ENCODE data around the gene TNNT3. TPM values are rescaled to one million over a fixed set of nuclear protein-coding genes. Genes with fewer than 3 reads are reported as not detected.

The TNNT3 gene
- total RNA-seq, 2 donors from 2014 or later: not detected

DNA sequence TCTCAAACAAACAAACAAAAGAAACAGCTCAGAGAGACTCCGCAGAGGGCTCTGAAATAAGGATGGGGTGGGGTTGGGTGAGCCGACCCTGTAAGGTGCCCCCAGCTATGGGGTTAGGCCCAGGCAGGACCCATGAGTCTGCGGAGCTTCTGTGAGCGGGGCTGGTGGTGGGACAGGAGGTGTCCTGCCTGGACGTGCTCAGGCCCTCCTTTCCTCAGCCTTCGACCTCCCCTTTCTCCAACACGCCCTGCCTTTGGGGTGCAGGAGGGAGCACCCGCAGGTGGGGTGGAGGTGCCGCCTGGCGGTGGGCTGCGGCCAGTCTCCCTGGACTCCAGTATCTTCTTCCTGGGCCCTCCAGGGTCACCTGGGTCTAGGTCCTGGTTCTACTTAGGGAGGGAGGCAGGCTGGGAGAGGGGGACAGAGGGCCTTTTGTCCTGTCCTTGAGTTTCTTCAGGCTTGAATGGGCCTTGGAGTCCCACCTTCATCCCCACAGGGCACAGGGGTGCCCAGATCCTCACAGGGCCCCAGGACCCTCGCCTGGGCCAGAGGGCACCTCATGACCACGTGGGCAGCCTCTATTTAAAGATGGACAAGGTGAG lies 40.1 kb upstream of the TNNT3 start:
- Histone ChIP-seq H3K27me3 (ENCODE audit: control insufficient read depth, insufficient read depth, low read length, poor library complexity, severe bottlenecking) (no peaks in the 10 kb centered on the region), H3K36me3 (ENCODE audit: control insufficient read depth, insufficient read depth, low read length) (no peaks in the 10 kb centered on the region), H3K4me1 (ENCODE audit: control insufficient read depth, insufficient read depth, low read length) (no peaks in the 10 kb centered on the region), H3K9me3 (ENCODE audit: control insufficient read depth, low read length) (no peaks in the 10 kb centered on the region), H3K4me3 (ENCODE audit: low read length) (no peak overlapping the region), H3K27ac (ENCODE audit: low read depth, low read length) (no peak overlapping the region), H3K9ac (ENCODE audit: extremely low read depth, low read length, poor library complexity, severe bottlenecking) (no peak overlapping the region)
- Mint-ChIP-seq H3K27me3 (ENCODE audit: insufficient read depth) (no peaks in the 10 kb centered on the region), H3K36me3 (ENCODE audit: low read depth) (no peaks in the 10 kb centered on the region), H3K27ac (no peak overlapping the region), H3K9me3 (no peaks in the 10 kb centered on the region), H3K4me3 (no peak overlapping the region), H3K4me1 (no peaks in the 10 kb centered on the region)
- 83 to 92% methylated on average over 3 to 13 of the region's 13 CpGs for WGBS, 2 experiments (ENCODE audit: insufficient coverage in 1 of 2, insufficient read length in 1 of 2)
- TF ChIP-seq, protein P1, sequence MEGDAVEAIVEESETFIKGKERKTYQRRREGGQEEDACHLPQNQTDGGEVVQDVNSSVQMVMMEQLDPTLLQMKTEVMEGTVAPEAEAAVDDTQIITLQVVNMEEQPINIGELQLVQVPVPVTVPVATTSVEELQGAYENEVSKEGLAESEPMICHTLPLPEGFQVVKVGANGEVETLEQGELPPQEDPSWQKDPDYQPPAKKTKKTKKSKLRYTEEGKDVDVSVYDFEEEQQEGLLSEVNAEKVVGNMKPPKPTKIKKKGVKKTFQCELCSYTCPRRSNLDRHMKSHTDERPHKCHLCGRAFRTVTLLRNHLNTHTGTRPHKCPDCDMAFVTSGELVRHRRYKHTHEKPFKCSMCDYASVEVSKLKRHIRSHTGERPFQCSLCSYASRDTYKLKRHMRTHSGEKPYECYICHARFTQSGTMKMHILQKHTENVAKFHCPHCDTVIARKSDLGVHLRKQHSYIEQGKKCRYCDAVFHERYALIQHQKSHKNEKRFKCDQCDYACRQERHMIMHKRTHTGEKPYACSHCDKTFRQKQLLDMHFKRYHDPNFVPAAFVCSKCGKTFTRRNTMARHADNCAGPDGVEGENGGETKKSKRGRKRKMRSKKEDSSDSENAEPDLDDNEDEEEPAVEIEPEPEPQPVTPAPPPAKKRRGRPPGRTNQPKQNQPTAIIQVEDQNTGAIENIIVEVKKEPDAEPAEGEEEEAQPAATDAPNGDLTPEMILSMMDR (conservative IDR thresholded peaks at IDR 0.05): no peak
- no peak for DNase-seq

DNA sequence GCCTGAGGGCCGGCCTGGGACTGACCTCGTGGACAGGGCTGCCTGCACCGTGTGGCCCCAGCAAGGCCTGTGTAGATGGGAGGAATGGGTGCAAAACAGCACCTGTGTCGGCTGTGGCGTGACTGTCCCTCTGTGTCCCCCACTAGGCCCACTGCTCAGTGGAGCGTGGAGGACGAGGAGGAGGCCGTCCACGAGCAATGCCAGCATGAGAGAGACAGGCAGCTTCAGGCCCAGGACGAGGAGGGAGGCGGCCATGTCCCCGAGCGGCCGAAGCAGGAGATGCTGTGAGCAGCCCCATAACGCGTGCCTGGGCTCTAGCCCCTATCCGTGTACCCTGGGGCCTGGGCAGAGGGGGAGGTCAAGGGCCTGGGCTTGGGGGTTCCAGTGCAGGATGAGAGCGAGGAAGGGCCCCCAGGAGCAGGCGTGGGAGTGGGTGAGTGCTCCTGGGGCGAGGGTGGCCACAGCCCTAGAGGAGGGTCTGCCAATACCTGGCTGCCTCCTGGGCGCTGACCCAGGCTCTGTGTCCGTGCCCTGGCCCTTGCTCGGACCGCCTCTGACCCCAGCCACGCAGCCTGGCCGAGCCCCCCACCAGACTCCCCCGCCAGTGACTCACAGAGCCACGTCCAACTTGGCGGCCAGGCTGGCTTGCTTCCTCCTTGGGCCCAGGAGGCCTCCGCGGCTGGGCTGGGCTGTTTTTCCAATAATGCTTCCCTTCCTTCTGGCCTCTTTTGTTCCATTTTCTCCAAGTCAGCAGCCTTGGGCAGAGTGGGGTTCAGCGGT lies 39.4 kb upstream of the TNNT3 start:
- Histone ChIP-seq H3K4me3 (ENCODE audit: low read length) (no peak overlapping the region), H3K27me3 (ENCODE audit: control insufficient read depth, insufficient read depth, low read length, poor library complexity, severe bottlenecking) (peaks cover 2% of the 10 kb centered on the region), H3K4me1 (ENCODE audit: control insufficient read depth, insufficient read depth, low read length) (no peaks in the 10 kb centered on the region), H3K27ac (ENCODE audit: low read depth, low read length) (no peak overlapping the region), H3K36me3 (ENCODE audit: control insufficient read depth, insufficient read depth, low read length) (no peaks in the 10 kb centered on the region), H3K9ac (ENCODE audit: extremely low read depth, low read length, poor library complexity, severe bottlenecking) (no peak overlapping the region), H3K9me3 (ENCODE audit: control insufficient read depth, low read length) (no peaks in the 10 kb centered on the region)
- Mint-ChIP-seq H3K36me3 (ENCODE audit: low read depth) (no peaks in the 10 kb centered on the region), H3K4me3 (no peak overlapping the region), H3K27me3 (ENCODE audit: insufficient read depth) (no peaks in the 10 kb centered on the region), H3K27ac (no peak overlapping the region), H3K4me1 (no peaks in the 10 kb centered on the region), H3K9me3 (no peaks in the 10 kb centered on the region)
- TF ChIP-seq, protein P1 (conservative IDR thresholded peaks at IDR 0.05): no peak
- no peak for DNase-seq
- WGBS, 2 experiments (ENCODE audit: insufficient coverage in 1 of 2, insufficient read length in 1 of 2): 88 to 96% methylated on average over 4 to 32 of the region's 32 CpGs

DNA sequence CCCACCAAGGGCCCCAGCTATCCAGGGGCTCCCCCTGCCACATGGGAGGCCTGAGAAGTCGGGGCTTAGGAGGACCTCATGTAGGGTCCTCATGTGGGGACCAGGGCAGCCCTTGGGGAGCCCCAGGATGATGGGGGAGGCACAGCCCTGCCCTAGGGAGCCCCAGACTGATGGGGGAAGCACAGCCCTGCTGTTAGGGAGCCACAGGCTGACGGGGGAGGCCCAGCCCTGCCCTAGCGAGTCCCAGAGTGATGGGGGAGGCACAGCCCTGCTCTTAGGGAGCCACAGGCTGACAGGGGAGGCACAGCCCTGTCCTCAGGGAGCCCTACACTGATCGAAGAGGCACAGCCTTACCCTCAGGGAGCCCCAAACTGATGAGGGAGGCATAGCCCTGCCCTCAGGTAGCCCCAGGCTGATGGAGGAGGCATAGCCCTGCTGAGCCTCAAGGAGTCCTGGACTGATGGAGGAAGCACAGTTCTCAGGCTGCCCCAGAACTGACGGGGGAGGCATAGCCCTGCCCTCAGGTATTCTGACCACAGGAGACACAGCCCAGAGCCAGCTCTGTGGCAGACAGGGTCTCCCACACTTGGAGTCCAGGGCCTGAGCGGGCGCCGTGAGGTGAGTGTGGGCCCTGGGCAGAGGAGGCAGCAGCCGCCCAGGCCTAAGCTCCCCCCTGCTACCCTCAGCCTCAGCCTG lies 38.6 kb upstream of the TNNT3 start:
- H3K36me3 ChIP-seq (ENCODE audit: control insufficient read depth, insufficient read depth, low read length): no peaks in the 10 kb centered on the region

More for the DNA sequence above, 38.6 kb upstream of the TNNT3 start:
- TF ChIP-seq, protein P1 (conservative IDR thresholded peaks at IDR 0.05): no peak
- Mint-ChIP-seq H3K36me3 (ENCODE audit: low read depth) (no peaks in the 10 kb centered on the region), H3K27me3 (ENCODE audit: insufficient read depth) (no peaks in the 10 kb centered on the region), H3K4me1 (no peaks in the 10 kb centered on the region), H3K9me3 (no peaks in the 10 kb centered on the region), H3K27ac (no peak overlapping the region), H3K4me3 (no peak overlapping the region)
- no peak for DNase-seq
- Histone ChIP-seq H3K9ac (ENCODE audit: extremely low read depth, low read length, poor library complexity, severe bottlenecking) (no peak overlapping the region), H3K4me1 (ENCODE audit: control insufficient read depth, insufficient read depth, low read length) (no peaks in the 10 kb centered on the region), H3K9me3 (ENCODE audit: control insufficient read depth, low read length) (no peaks in the 10 kb centered on the region), H3K27ac (ENCODE audit: low read depth, low read length) (no peak overlapping the region), H3K4me3 (ENCODE audit: low read length) (no peak overlapping the region), H3K27me3 (ENCODE audit: control insufficient read depth, insufficient read depth, low read length, poor library complexity, severe bottlenecking) (peaks cover 10% of the 10 kb centered on the region)
- WGBS, 2 experiments (ENCODE audit: insufficient coverage in 1 of 2, insufficient read length in 1 of 2): 63 to 83% methylated on average over 4 to 9 of the region's 9 CpGs

Data from endodermal cell (in vitro differentiated cells).